HG03432 (cell line): ENCODE measurements around the gene CDK11B.

Experiments
- ATAC-seq: cut with Tn5 transposase; IDR thresholded peaks from one replicate; pipeline ENCODE4 v1.9.1; 2021; ENCODE audit warnings: mild to moderate bottlenecking, moderate library complexity; ENCODE audit not compliant: unreplicated experiment

Gene CDK11B

GRCh38 chr1:1628754-1629429 is 29.9 kb downstream of the CDK11B start:
- ATAC-seq: no peak

GRCh38 chr1:1627829-1628753 is 30.7 kb downstream of the CDK11B start:
- ATAC-seq: no peak

GRCh38 chr1:1627261-1627828 is 31.5 kb downstream of the CDK11B start:
- no peak for ATAC-seq

- ATAC-seq: no peak
These were observed 32.3 kb downstream of the CDK11B start for GRCh38 chr1:1626207-1627141.

GRCh38 chr1:1625824-1626206 is 33.0 kb downstream of the CDK11B start:
- no peak for ATAC-seq

GRCh38 chr1:1625404-1625775 is 33.4 kb downstream of the CDK11B start:
- no peak for ATAC-seq

GRCh38 chr1:1624443-1625403 is 34.1 kb downstream of the CDK11B start:
- ATAC-seq: no peak

- ATAC-seq: no peak
These were observed 35.0 kb downstream of the CDK11B start for GRCh38 chr1:1623631-1624442.

- no peak for ATAC-seq
These were observed 35.6 kb downstream of the CDK11B start for GRCh38 chr1:1623181-1623630.

GRCh38 chr1:1622788-1623094 is 36.1 kb downstream of the CDK11B start:
- ATAC-seq: no peak

GRCh38 chr1:1622010-1622787 is 36.6 kb downstream of the CDK11B start:
- ATAC-seq: no peak

GRCh38 chr1:1621173-1622009 is 37.4 kb downstream of the CDK11B start:
- ATAC-seq: no peak

GRCh38 chr1:1620433-1621139 is 38.2 kb downstream of the CDK11B start:
- no peak for ATAC-seq

- ATAC-seq: no peak
These were observed 38.9 kb downstream of the CDK11B start for GRCh38 chr1:1619917-1620361.

- ATAC-seq: no peak
These were observed 40.3 kb downstream of the CDK11B start for GRCh38 chr1:1618396-1619068.

GRCh38 chr1:1617925-1618324 is 40.9 kb downstream of the CDK11B start:
- ATAC-seq: no peak
